MV-4-11 (cell line): Measurements from ENCODE around the gene NKIRAS1.
A peak's percentile ranks its signal among the peaks of the same experiment; 100 is the strongest.
"Not testable (repeated sequence)": the region's sequence is repeated elsewhere in the genome, so short reads cannot be mapped to it uniquely, and the experiment has no call there.

Source experiments
- DNase-seq: peaks from one replicate; lab custom pipeline; 2025; lab: John Stamatoyannopoulos, UW

Gene NKIRAS1

GRCh38 chr3:23940775-23941174 is 24.0 kb upstream of the NKIRAS1 start:
- DNase-seq, result no peak

- no peak for DNase-seq
Observed at GRCh38 chr3:23938688-23939087, 21.9 kb upstream of the NKIRAS1 start.

GRCh38 chr3:23937296-23937695 is 20.5 kb upstream of the NKIRAS1 start:
- no peak for DNase-seq

DNA sequence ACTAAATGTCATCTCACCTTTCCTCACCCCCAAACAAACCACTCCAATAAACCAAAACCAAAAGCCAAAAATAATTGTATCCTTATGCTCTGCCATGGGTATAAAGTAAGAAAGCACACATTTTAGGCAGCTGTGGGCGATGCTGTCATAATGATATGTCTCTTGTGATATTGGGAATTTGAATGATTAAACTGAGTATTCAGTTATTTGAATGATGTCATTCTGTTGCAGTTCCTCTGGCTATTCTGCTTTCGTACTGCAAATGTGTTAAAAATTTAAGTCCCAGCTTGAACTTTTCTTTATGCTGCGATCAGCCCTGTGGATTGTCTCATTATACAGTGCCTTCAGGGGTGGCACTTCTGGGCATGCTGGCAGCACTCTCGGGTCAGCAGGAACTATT is 17.5 kb upstream of the NKIRAS1 start:
- DNase-seq, result no peak

- peak; percentile 45 for DNase-seq
Observed at GRCh38 chr3:23932571-23932970, 15.8 kb upstream of the NKIRAS1 start.

GRCh38 chr3:23931597-23931996 is 14.8 kb upstream of the NKIRAS1 start:
- DNase-seq, result no peak

- DNase-seq, result peak; percentile 63
Observed at GRCh38 chr3:23928524-23928923, 11.7 kb upstream of the NKIRAS1 start.

- DNase-seq, result no peak
Observed at GRCh38 chr3:23926736-23927135, 9.9 kb upstream of the NKIRAS1 start.

DNA sequence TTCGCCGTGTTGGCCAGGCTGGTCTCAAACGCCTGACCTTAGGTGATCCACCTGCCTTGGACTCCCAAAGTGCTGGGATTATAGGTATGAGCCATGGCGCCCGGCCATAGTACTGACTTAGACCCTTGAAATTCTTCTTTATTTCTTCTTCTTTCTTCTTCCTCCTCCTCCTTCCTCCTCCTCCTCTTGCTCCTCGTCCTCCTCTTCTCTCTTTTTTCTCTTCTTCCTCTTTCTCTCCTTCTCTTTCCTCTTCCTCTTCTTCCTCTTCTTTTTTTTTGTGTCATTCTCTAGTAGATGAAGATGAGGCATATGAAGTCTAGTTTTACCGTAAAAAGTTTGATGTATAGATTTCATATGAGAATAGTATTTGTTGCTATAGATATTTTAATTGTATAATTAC is 9.5 kb upstream of the NKIRAS1 start:
- no peak for DNase-seq

- no peak for DNase-seq
Observed at GRCh38 chr3:23923786-23924185, 7.0 kb upstream of the NKIRAS1 start.

- no peak for DNase-seq
Observed at GRCh38 chr3:23921052-23921511, 4.3 kb upstream of the NKIRAS1 start.

DNA sequence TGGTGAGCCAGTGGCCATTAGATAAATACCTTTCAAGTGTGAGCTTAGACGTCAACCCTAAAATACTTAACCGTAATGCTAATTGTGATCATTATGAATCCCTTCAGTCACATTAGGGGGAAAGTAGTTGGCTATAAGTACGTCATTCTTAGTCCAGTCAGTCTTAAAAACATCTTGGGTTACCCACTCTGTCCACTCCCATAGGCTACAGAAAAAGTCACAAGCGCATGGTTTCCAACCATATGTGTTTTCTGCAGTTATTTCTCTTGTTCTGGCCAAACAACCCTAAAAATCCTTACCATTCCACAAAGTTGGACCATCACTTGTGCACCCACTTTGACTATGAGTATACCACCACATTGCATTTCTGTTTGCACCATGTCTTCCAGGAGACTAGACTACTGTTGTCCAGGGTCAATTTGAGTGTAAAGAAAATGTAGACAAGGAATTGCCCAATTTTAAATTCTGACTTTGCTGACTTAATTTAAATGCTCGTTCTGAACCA is 3.4 kb upstream of the NKIRAS1 start:
- DNase-seq, result no peak

DNA sequence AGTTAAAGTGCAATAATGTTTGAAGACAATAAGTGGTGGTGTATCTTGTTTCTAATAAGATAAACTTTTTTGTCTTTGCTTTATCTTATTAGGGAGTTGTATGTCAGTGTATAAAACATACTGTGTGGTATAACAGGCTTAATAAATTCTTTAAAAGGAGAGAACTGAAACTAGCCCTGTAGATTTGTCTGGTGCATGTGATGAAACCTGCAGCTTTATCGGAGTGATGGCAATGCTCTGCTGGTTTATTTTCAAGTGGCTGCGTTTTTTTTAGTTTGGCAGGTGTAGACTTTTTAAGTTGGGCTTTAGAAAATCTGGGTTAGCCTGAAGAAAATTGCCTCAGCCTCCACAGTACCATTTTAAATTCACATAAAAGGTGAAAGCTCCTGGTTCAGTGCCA is 2.8 kb upstream of the NKIRAS1 start:
- no peak for DNase-seq

DNA sequence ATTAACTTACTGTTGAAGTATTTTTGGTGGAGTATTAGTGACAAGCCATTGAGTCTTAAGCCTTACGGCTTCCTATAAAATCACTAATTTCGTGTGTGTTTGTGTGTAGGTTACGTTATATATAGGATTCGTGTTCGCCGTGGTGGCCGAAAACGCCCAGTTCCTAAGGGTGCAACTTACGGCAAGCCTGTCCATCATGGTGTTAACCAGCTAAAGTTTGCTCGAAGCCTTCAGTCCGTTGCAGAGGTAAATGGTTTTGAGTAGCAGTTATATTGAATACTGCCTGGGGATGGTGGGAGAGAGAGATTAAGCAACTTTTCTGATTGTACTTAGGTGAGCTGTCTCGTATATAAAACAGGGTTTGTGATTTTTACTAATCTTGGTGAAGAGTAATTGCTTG is 1.5 kb upstream of the NKIRAS1 start:
- DNase-seq, result not testable (repeated sequence)

- DNase-seq, result not testable (repeated sequence)
Observed at GRCh38 chr3:23917679-23918303, 1.0 kb upstream of the NKIRAS1 start.

DNA sequence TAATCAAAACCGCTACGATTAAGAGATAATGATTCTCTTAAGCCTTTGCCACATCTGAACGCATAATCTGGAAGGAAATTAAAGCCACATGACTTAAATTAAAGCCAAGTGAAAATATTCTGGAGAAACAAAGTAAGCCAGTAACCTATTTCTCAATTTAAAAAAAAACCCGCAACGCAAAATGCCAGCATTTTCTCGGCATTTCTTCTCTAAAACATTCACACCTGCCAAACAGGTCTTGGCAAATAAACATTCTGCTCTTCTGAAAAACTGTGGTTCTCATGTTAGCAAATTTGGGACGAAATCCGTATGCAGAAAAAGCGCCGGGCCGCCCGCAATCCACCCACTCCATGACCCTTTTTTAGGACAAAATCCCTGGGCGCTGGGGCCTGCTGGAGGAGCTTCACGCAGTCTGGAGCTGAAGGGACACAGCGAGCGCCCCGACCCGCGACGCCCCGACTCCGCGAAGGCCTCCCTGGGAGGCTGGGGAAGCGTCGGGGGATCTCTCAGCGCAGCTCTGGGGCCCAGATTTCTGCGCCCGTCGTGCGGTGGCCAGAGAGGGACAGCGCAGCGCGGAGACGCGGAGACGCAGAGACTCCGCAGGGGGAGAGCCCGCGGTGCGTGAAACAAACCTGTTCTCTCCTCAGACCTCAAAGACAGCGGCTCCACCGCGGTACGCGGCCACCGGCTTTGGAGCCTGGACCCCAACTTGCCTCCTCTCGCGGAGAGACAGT is 471 bp downstream of the NKIRAS1 start:
- no peak for DNase-seq

DNA sequence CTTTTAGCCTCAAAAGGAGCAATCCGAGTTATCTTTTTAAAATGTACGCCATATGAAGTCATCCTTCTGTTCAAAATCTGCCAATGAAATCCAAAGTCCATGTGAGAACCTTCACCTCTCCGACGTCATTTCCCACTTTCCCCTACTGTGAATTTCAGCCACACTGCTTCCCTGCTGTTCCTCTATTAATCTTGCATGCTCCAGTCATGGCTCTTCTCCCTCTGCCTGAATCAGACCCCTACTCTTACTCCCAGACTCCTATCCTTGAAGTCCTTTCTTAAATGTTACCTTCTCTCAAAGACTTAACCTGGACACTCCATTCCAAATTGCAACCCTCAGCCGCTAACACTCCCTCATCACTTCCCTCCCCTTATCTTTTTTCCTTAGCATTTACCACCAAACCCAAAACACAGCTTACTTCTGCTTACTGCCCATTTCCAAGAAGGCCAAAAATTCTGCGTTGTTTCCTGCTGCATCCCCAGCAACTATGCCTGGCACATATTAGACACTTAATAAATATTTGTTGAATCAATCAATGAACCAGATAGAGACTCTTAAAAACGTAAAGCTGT is 1.2 kb downstream of the NKIRAS1 start:
- DNase-seq, result peak; percentile 29

- DNase-seq, result no peak
Observed at GRCh38 chr3:23913873-23914743, 2.7 kb downstream of the NKIRAS1 start.

- no peak for DNase-seq
Observed at GRCh38 chr3:23913182-23913581, 3.6 kb downstream of the NKIRAS1 start.

GRCh38 chr3:23912335-23912734 is 4.5 kb downstream of the NKIRAS1 start:
- DNase-seq, result not testable (repeated sequence)

DNA sequence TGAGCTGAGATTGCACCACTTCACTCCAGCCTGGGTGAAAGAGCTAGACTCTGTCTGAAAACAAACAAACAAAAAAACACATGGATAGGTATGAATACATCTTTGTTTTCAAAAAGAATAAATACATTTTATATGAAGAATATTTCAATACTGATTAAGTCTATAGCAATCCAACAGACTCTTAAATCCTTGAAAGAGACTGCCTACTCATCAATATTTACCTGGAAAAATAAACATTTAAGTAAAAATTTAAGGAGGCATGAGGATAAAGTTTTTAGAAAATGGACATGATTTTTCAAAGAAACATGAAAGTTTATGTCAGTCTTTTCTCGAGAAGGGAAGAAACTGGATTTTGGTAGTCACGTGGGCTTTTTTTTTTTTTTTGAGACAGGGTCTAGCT is 5.4 kb downstream of the NKIRAS1 start:
- no peak for DNase-seq

- no peak for DNase-seq
Observed at GRCh38 chr3:23909341-23909740, 7.4 kb downstream of the NKIRAS1 start.
